ENCODE results near the gene POLR1H. TPM values are rescaled to one million over a fixed set of nuclear protein-coding genes. Genes with fewer than 3 reads are reported as not detected.

POLR1H gene
- total RNA-seq, 2 donors from 2014 or later, result 23.0 to 27.2 TPM

DNA sequence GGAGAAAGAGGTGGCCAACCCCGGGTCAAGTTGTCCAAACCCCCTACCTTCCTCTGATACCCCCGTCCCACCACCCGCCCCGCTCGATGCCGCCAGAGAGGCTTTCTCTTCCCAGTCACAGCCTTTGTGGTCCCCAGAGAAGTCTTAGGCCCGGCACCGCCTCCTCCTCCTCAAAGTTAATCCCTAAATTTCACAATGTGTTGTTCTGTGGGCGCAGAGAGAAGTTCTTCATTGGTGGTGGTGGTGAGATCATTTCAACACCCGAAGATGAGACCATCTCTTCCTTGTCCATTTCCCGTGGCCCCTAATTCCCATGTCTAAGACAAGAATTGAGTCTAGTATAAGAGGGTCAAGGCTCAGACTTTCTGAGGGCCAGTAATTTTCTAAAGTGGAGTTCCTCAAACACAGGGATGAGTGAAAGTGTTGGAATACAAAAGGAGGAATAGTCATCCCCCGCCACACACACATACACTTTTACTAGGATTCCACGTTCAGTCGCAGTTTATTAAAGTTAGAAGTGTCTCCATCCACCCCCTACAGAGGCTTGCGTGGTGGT is 41.4 kb downstream of the POLR1H start:
- no peaks in the 10 kb centered on the region for H3K9me3 ChIP-seq (ENCODE audit: control insufficient read depth, low read length)
- Mint-ChIP-seq H3K27ac (no peak overlapping the region), H3K27me3 (ENCODE audit: insufficient read depth) (peaks cover 92% of the 10 kb centered on the region), H3K9me3 (no peaks in the 10 kb centered on the region), H3K4me1 (peaks cover 28% of the 10 kb centered on the region), H3K36me3 (ENCODE audit: low read depth) (no peaks in the 10 kb centered on the region), H3K4me3 (peak overlapping the region; percentile 57)
- TF ChIP-seq, protein P1, sequence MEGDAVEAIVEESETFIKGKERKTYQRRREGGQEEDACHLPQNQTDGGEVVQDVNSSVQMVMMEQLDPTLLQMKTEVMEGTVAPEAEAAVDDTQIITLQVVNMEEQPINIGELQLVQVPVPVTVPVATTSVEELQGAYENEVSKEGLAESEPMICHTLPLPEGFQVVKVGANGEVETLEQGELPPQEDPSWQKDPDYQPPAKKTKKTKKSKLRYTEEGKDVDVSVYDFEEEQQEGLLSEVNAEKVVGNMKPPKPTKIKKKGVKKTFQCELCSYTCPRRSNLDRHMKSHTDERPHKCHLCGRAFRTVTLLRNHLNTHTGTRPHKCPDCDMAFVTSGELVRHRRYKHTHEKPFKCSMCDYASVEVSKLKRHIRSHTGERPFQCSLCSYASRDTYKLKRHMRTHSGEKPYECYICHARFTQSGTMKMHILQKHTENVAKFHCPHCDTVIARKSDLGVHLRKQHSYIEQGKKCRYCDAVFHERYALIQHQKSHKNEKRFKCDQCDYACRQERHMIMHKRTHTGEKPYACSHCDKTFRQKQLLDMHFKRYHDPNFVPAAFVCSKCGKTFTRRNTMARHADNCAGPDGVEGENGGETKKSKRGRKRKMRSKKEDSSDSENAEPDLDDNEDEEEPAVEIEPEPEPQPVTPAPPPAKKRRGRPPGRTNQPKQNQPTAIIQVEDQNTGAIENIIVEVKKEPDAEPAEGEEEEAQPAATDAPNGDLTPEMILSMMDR (conservative IDR thresholded peaks at IDR 0.05), result no peak
- H3K4me3 ChIP-seq (ENCODE audit: low read length), result peak overlapping the region; percentile 76
- no peaks in the 10 kb centered on the region for H3K36me3 ChIP-seq (ENCODE audit: control insufficient read depth, insufficient read depth, low read length)
- no peak overlapping the region for H3K9ac ChIP-seq (ENCODE audit: extremely low read depth, low read length, poor library complexity, severe bottlenecking)
- no peak overlapping the region for H3K27ac ChIP-seq (ENCODE audit: low read depth, low read length)
- no peaks in the 10 kb centered on the region for H3K4me1 ChIP-seq (ENCODE audit: control insufficient read depth, insufficient read depth, low read length)
- no peak for DNase-seq
- H3K27me3 ChIP-seq (ENCODE audit: control insufficient read depth, insufficient read depth, low read length, poor library complexity, severe bottlenecking), result peaks cover 88% of the 10 kb centered on the region
- WGBS, 2 experiments (ENCODE audit: insufficient coverage in 1 of 2, insufficient read length in 1 of 2), result 42 to 83% methylated on average over 4 to 15 of the region's 15 CpGs

DNA sequence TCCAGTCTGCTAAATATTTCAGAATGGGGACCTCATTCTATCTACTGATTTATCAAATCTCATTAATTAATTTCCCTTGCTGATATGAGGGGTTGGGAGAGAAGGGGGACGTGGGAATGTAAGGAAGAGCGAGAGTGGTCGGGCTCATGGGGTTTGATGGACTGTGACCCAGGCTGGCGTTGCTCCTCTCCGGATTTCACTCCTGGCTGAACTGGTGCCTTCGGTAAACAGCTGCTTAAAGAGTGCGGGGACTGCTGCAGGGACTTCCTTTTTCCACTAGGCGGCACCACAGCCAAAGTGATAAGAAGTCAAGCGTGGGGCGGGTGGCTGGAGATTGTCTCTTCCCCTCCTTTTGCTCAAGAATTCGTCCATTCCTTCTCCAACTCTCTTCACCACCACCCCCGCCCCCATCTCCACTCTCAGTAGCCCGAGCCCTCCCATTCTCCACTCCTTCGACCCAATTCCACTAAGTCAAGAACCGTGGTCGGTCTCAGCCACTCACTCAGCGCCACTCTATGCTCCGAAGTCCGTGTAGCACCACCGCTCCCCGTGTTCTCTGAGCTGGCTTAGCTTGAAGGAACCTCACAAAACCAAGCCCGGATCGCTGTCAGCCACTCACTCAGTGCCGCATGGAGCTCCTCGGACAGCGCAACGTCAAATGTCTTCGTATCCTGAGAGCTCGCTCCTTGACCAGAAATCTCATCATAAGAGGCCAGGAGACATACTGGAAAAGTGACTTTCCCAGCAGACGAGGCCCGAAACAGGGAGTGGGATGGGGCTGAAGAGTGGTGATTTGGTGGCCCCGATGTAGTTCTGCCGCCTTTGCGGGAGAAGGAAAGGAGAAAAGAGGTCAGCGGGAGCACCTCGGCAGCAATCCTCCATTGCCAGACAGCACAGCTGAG is 42.2 kb downstream of the POLR1H start:
- DNase-seq, result peak; percentile 95
- Mint-ChIP-seq H3K4me3 (peak overlapping the region; percentile 57), H3K27me3 (ENCODE audit: insufficient read depth) (peaks cover 92% of the 10 kb centered on the region), H3K27ac (no peak overlapping the region), H3K9me3 (no peaks in the 10 kb centered on the region), H3K4me1 (peaks cover 25% of the 10 kb centered on the region), H3K36me3 (ENCODE audit: low read depth) (no peaks in the 10 kb centered on the region)
- Histone ChIP-seq H3K36me3 (ENCODE audit: control insufficient read depth, insufficient read depth, low read length) (no peaks in the 10 kb centered on the region), H3K4me1 (ENCODE audit: control insufficient read depth, insufficient read depth, low read length) (no peaks in the 10 kb centered on the region), H3K27ac (ENCODE audit: low read depth, low read length) (no peak overlapping the region), H3K27me3 (ENCODE audit: control insufficient read depth, insufficient read depth, low read length, poor library complexity, severe bottlenecking) (peaks cover 87% of the 10 kb centered on the region), H3K4me3 (ENCODE audit: low read length) (peak overlapping the region; percentile 82), H3K9me3 (ENCODE audit: control insufficient read depth, low read length) (no peaks in the 10 kb centered on the region), H3K9ac (ENCODE audit: extremely low read depth, low read length, poor library complexity, severe bottlenecking) (no peak overlapping the region)
- 11 to 19% methylated on average over 25 to 36 of the region's 36 CpGs for WGBS, 2 experiments (ENCODE audit: insufficient coverage in 1 of 2, insufficient read length in 1 of 2)
- TF ChIP-seq, protein P1 (conservative IDR thresholded peaks at IDR 0.05), result peak; percentile 94

DNA sequence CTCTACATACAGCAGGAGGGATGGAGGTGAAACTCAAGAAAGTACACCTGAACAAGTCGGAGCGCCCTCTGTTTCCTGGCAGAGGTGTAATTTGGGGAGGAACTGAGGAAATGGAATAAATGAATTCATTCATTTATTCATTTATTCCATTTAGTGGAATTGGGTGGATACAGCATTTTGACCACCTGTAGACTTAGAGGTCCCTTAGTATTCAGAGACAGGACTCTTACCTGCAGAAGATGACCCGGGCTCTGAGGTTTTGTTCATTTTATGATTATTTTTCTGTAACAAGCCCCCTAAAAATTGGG is 42.8 kb downstream of the POLR1H start:
- H3K4me1 ChIP-seq (ENCODE audit: control insufficient read depth, insufficient read depth, low read length), result no peaks in the 10 kb centered on the region
- Mint-ChIP-seq H3K4me1 (peaks cover 25% of the 10 kb centered on the region), H3K9me3 (no peaks in the 10 kb centered on the region), H3K27me3 (ENCODE audit: insufficient read depth) (peaks cover 91% of the 10 kb centered on the region), H3K4me3 (peak overlapping the region; percentile 57), H3K27ac (no peak overlapping the region), H3K36me3 (ENCODE audit: low read depth) (no peaks in the 10 kb centered on the region)
- no peak overlapping the region for H3K9ac ChIP-seq (ENCODE audit: extremely low read depth, low read length, poor library complexity, severe bottlenecking)
- no peak for DNase-seq
- H3K36me3 ChIP-seq (ENCODE audit: control insufficient read depth, insufficient read depth, low read length), result no peaks in the 10 kb centered on the region
- no peaks in the 10 kb centered on the region for H3K9me3 ChIP-seq (ENCODE audit: control insufficient read depth, low read length)
- peaks cover 86% of the 10 kb centered on the region for H3K27me3 ChIP-seq (ENCODE audit: control insufficient read depth, insufficient read depth, low read length, poor library complexity, severe bottlenecking)
- WGBS, 2 experiments (ENCODE audit: insufficient coverage in 1 of 2, insufficient read length in 1 of 2), result 54% methylated on average over 3 of the region's 3 CpGs; no CpG with 5 or more reads in 1 of the 2 experiments
- TF ChIP-seq, protein P1 (conservative IDR thresholded peaks at IDR 0.05), result no peak
- peak overlapping the region; percentile 82 for H3K4me3 ChIP-seq (ENCODE audit: low read length)
- no peak overlapping the region for H3K27ac ChIP-seq (ENCODE audit: low read depth, low read length)

All from endodermal cell (in vitro differentiated cells).